NCI-H2029 (cell line): ENCODE results near the gene ADD1.

Source experiments
- DNase-seq: peaks from one replicate; lab custom pipeline; 2025; lab: John Stamatoyannopoulos, UW

ADD1 gene

DNA sequence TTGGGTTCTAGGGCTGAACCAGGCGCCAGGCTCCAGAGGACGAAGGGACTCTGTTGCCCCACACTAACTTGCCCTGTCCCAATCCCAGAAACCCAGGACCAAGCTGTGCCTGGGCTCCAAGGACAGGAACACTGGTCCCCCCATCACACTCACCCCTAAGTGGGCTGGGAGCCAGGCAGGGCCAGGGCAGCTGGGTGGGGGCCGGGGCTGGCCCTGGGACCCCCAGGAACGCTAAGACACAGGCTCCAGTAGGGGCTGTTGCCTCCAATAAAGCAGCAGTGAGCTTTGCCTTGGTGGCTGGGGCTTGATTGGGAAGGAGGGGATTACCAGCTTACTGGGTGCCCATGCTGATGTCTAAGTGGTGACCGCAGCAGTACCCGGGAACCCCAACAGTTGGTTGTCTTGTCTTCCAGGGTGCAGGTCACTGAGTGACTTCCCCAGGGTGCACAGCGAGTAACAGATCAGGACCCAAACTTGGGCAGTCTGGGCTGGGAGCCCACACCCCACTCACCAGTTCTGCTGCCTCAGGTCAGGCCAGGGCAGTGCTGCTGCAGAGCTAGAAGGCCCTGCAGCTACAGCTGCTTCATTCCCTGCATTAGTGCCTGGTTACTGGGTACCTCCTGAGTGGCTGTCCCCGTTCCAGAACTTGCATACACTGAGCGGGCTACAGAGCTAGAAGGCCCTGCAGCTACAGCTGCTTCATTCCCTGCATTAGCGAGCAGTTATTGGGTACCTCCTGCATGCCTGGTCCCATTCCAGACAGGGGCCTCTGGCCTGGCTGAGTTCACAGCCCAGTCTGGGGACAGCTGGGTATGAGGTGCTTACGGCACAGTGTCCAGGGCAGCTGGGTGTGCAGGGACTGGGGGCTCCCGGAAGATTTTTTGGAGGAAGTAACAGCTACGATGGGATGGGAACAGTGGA lies 9.4 kb upstream of the ADD1 start:
- no peak for DNase-seq

DNA sequence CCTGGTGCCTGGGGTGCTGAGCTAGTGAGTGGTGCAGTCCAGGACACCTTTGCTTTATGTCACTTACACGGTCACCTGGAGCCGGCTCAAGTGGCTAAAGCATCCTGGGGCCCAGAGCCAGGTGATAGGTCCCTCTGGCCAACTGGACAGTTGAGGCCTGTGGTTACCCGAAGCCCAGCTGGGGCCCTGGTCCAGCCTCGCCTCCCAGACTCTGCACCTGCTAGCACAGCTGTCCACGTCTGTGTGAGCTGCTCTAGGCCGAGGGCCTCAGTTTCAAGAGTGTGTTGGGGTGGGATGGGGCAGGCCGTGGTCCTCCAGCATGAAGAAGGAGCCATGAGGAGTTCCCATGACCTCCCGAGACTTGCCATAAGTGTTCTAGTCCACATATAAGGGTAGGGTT lies 7.7 kb upstream of the ADD1 start:
- DNase-seq: no peak

DNA sequence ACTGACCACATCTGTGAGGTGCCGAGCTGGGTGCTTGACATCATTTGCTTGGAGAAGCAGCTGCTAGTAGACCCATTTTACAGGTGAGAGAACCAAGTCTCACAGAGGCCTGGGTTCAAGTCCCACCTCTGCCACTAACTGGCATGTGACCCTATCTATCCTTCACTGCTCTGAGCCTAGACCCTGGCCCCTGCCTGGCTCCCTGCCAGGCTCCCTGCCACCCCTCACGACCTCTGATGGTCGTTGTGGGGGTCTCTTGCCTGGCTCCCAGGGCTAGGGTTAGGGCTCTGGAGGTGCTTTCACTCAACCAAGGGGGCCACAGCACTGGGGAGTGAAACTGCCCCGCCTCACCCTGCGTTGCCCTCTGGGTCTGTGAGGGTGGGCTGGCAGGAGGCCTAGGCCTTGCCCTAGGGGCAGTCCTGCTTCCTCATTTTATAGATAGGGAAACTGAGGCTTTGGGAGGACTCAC lies 7.2 kb upstream of the ADD1 start:
- no peak for DNase-seq

DNA sequence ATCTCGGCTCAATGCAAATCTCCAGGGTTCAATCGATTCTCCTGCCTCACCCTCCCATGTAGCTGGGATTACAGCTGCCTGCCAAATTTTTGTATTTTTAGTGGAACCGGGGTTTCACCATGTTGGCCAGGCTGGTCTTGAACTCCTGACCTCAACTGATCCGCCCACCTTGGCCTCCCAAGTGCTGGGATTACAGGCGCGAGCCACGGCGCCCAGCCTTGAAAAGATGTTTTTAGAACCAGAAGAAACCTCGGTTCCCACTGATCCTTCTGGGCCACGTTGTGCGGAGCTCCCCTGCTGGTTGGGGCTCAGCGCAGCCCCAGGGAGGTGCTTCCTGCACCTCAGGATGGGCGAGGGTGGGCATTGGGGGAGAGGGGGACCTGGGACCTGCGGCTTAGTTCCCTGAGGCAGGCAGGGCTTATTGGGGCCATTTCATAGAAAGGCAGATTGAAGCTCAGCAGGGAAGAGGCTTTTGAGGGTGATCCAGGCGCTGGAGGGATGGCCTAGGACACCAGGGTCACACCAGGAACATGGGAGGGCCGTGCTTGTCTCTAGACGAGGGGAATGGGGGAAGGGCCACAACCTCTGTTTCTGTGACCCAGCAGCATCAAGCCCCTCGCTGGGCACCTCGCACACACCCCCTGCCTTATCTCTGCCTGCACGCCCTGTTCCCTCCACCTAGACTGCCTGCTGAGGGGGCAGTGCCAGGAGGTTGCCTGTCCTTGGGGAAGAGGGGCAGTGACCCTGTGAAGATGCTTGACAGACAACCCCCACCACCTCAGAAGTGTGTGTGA lies 6.3 kb upstream of the ADD1 start:
- DNase-seq: no peak

DNA sequence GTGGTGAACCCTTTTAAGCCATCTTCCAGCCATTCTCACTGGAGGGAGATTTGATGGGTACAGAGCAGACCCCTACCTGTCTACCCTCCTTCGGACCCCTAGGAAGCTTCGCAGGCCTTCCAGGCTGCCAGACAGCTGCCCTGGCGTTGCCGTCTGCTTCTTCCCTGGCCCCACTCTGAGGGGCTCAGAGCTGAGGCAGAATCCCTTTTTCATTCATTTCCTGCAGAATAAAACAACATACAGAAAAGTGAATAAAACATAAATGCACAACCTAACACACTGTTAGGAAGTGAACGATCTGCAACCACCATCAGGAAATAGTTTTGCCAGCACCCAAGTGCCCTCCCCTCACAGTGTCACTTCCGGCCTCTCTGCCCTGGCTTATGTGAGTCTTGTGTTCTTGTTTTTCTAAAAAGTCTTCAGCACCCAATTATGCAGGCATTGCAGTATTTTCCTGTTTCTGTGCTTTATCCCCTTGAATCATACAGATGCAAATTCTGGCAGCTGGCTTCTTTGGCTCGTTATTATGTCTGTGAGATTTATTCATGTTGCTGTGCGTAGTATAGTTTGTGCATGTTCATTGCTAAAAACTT lies 5.6 kb upstream of the ADD1 start:
- DNase-seq: no peak

DNA sequence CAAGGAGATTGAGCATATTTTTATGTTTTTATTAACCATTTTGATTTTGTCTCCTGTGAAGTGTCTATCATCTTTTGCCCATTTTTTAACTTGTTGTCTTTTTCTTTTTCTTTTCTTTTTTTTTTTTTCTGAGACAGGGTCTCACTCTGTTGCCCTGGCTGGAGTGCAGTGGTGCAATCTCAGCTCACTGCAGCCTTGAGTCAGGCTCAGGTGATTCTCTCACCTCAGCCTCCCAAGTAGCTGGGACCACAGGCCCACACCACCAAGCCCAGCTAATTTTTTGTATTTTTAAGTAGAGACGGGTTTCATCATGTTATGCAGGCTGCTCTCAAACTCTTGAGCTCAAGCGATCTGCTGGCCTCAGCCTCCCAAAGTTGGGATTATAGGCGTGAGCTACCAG lies 4.6 kb upstream of the ADD1 start:
- DNase-seq: no peak

DNA sequence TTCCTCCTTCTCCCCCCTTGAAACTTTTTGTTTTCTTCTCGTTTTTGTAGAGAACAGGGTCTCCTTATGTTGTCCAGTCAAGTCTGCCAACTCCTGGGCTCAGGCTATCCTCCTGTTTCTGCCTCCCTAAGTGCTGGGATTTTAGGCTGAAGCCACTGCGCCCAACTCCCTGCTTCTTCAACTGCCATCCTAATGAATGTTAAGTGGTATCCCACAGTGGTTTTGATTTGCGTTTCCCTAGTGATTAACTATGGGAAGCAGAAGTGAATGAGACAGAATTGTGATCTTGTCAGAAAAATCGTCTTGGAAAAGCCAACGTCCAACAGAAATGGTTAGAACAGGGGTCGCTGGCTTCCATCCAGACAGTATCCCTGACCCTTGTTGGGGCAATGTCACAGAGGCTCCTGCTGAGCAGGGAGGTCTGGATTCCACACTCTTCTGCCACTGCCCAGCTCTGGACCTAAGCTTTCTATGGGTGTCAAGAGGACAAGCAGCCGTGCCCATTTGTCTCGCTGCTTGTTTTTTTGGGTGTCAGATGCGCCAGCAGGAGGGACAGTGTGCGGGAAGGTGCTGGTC lies 869 bp upstream of the ADD1 start:
- no peak for DNase-seq

DNA sequence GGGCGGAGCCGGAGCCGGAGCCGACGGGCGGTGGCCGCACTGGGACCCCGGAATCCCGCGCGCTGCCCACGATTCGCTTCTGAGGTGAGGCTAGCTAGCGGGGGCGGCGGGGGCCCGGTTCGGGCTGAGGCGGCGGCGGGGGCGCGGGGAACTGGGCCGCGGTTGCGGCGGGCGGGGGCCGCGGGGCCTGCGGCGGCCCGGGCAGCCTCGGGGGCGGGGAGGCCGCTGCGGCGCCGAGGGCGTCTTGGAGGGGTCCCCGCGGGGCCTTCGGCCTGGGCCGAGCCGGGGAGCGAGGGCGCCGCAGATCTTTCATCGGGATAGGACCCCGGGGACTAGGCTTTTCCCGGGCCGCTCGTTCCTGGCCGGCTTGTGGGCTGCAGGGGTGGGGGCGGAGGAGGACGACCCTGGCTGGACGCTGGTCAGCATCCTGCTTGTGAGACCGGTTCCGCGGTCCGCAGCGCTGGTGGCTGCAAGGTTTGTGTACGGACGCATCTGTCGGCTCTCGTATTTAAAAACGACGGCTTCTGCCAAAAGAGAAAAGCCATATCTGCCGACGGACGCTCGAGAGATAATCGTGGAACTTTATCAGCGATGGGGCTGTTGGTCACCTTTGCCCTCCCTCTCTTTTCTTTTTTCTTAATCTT lies 419 bp downstream of the ADD1 start:
- DNase-seq: no peak

DNA sequence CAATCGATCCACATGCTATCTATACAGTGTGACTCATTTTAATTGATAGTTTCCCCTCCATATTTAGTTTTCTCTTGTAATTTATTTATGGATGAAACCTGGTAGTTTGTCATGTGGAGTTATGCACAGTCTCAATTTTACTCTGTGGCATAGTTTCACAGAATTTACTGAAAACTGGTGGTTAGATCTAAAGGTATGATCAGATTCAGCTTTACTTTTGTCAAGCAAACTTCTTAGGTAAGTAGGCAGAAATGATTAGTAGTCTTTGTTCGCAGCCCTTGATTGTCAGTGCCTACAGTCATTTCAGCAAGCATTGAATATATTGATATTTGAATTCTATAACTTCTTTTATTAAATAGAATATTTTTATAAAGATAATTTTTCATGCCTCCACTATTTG lies 2.5 kb downstream of the ADD1 start:
- no peak for DNase-seq

DNA sequence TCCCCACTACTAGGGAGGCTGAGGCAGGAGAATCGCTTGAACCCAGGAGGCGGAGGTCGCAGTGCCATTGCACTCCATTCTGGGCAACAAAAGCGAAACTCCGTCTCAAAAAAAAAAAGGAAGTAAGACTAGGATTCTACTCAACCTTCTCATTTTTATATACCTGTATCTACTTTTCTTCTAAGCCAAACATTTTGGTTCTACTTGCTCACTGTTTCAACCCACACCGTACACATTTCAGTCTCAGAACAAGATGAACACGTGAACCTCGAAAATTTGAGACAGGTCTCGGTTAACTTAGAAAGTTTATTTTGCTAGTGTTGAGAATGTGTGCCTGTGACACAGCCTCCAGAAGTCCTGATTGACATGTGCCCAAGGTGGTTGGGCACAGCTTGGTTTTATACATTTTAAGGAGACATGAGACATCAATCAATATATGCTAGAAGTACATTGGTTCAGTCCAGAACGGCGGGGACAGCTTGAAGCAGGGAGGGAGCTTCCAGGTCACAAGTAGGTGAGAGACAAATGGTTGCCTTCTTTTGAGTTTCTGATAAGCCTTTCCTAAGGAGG lies 3.7 kb downstream of the ADD1 start:
- DNase-seq: no peak

DNA sequence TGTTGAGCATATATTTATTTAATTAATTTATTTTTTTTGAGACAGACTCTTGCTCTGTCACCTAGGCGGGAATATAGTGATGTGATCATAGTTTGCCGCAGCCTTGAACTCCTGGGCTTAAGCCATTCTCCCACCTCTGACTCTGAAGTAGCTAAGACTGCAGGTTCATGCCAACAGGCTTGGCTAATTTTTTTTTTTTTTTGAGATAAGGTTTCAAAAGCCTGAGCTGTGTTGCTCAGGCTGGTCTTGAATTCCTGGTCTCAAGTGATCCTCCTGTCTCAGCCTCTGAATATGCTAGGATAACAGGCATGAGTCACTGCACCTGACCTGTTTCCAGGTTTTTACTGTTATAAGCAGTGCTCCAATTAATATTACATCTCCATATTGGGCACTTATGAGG lies 4.8 kb downstream of the ADD1 start:
- DNase-seq: peak; percentile 48

DNA sequence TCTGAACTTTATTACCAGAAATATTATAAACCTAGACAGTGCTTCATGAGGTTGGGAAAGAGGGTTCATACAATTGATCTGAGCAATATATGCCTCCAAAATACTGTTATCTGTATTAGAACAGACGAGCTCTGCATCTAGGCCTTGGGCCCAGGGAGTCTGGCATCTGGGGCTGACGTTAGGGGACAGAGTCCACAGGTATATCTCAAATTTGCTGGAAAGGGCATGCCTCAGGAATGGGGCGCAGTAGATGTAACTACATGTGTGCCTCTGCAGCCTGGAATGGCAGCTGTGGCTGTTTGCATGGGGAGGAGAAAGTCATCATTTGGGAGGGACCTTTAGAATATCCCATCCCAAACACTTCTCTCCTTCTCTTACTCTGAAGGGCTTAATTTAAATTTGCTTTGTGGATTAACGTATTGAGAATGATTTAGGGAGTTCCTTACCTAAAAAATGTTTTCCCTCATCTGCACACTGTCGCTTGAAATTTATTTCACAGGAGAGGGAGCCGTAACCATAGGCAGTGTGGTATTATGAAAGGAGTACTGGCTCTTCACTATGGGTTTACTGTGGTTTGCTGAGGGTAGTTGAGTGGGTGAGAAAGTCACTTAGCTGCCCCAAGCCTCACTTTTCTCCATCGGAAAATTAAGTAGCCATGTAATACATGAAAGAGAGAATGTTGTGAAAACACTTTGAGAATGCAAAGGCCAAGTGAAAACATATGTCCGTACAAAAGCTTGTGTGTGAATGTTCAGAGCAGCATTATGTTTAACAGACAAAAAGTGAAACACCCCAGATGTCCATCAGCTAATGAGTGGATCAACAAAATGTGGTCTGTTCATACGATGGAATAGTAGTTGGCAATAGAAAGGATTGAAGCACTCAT lies 5.9 kb downstream of the ADD1 start:
- DNase-seq: no peak

DNA sequence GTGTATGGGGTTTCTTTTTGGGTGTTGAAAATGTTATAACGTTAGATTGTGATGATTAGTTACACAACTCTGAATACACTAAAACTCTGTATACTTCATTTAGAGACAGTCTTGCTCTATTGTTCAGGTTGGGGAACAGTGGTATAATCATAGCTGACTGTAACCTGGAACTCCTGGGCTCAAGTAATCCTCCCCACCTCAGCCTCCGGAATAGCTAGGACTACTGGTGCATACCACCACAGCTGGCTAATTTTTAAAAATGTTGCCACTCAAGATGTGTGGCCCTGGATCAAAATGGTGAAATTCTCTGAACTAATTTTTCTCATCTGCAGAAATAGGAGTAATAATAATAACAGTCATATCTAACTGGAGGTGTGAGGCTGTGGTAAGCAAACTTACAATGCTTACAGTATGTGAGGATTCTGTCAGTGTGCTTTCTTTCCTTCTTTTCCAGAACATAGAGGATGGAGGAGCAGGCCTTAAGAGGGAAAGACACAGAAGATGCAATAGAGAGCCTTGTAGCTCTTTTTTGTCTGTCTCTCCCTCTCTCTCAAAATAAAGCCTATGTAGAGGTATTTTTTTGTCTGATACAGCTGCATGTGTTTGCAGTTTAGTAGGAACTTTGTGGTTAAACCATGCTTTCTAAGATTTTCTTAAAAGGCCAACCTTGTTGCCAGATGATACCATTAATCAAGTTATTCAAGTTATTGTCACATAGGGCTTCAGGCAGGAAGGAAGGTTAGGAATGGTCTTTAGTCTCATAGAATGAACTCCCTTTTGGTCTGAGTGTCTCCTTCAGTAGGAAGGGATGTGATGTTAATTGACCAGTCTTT lies 7.5 kb downstream of the ADD1 start:
- no peak for DNase-seq

DNA sequence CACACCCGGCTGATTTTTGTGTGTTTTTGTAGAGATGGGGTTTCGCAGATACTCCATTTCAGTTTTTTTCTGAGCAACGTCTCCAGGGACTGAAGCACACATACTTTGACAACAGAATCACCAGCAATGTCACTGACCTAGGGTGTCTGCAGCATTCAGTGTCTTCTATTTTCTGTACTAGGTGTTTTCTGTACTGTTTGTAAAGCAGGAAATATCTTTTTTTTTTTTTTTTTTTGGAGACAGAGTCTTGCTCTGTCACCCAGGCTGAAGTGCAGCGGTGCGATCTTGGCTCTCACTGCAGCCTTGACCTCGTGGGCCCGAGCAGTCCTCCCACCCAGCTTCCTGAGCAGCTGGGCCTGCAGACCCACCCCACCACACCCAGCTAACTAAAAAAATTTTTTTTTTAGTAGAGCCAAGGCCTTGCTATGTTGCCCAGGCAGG lies 8.9 kb downstream of the ADD1 start:
- no peak for DNase-seq

DNA sequence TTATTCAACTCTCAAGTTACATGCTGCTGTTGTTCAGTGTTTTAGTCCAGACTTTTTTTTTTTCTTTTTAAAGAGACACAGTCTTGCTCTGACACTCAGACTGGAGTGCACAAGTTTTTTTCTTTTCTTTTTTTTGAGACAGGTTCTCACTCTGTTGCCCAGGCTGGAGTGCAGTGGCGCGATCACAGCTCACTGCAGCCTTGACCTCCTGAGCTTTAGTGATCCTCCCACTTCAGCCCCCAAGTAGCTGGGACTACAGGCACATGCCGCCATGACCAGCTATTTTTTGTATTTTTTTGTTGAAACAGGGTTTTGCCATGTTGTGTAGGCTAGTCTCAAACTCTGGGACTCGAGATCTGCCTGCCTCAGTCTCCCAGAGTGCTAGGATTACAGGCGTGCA lies 11.9 kb downstream of the ADD1 start:
- no peak for DNase-seq

DNA sequence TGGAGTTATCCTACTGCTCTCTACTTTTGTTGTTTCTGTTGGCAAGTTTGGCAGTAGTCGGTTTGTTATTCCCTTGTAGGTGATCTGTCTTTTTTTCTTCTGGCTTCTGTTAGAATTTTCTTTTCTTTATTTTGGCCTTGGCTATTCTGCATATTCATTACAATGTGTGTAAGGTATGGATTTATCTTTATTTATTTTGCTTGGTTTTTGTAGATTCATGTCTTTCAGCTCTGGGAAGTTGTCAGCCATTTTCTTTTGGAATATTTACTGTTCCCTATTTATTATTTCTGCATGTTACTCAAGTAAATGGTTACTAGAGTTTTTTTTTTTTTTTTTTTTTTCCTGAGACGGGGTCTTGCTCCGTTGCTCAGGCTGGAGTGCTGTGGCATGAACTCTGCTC lies 12.6 kb downstream of the ADD1 start:
- DNase-seq: no peak

DNA sequence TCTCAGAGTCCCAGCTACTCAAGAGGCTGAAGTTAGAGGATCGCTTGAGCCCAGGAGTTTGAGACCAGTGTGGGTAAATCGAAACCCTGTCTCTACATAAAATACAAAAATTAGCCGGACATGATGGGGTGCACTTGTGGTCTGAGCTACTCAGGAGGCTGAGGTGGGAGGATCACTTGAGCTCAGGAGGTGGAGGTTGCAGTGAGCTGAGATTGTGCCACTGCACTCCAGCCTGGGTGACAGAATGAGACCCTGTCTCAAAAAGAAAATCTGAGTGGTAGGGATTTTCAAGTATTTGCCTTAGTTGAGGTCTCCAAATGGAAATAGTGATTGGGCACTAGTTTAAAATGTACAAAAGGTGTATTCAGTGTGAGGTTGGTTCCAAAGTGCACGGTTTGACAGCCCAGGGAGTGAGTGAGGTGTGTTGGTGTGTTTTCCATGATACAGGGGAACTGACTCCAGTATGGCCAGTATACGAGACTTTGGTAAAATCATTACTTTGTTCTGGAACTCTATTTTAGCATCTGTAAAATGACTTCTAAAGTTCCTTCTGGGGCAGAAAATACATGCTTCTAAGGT lies 13.8 kb downstream of the ADD1 start:
- DNase-seq: no peak

DNA sequence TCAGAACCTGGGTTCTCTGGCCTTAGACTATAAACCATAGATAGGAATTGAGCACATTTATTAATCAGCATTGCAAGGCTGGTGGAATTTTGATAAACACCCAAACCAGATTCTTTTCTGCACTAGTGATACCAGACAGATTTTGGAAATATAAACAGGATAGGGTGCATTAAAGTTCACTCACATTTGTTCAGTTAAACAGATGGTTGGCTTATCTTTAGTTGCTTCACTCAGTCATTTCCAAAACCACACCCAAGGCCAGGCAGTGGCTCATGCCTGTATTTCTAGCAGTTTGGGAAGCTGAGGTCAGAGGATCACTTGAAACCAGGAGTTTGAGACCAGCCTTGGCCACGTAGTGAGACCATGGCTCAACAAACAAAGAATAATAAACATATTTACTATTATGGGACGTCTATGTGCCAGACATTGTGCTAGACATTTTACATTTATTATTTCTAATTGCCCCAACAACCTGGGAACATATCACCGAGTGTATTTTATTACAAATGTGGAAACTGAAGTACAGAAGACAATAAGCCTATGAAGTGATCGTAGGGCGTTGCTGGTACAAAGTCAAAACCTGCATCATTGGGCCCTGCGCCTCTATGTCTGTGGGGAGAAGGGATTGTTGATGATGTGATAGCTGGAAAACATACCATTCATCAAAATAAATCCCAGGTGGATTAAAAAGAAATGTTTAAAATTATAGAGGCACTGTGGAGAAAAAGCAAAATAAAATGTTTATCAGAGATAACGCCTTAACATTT lies 15.0 kb downstream of the ADD1 start:
- no peak for DNase-seq
